NCI-H446 (cell line): ENCODE results near the gene C20orf202.
"Not testable (repeated sequence)": the region's sequence is repeated elsewhere in the genome, so short reads cannot be mapped to it uniquely, and the experiment has no call there.

Experiments used
- DNase-seq, 2 experiments: peaks; one replicate each; lab custom pipeline; 2025; lab: John Stamatoyannopoulos, UW

The C20orf202 gene

GRCh38 chr20:1247689-1248088 lies 44.4 kb downstream of the C20orf202 start:
- DNase-seq, result no peak

- not testable (repeated sequence) for DNase-seq
These were observed 47.0 kb downstream of the C20orf202 start for GRCh38 chr20:1250282-1250681.

GRCh38 chr20:1252416-1252815 lies 49.2 kb downstream of the C20orf202 start:
- no peak for DNase-seq

GRCh38 chr20:1254254-1254653 lies 51.0 kb downstream of the C20orf202 start:
- no peak for DNase-seq

GRCh38 chr20:1255675-1256074 lies 52.4 kb downstream of the C20orf202 start:
- no peak for DNase-seq
